Keratinocyte (primary cell): ENCODE results near the gene TNRC18.

Source experiments
- EZH2 ChIP-seq: IDR thresholded peaks from one replicate; pipeline ENCODE4 v1.6.1; 2012; ENCODE audit warnings: inconsistent platforms, mild to moderate bottlenecking, low read length, moderate library complexity
- TF ChIP-seq, protein P1 (sequence below), 3 experiments: IDR thresholded peaks in 1 of 3; conservative IDR thresholded peaks in 1 of 3; optimal IDR thresholded peaks in 1 of 3; 2 replicates in 2 of 3; 3 replicates in 1 of 3; pipeline versions ENCODE3 to v1.5.1; 2011; ENCODE audit warnings: low read length in 3 of 3, mild to moderate bottlenecking in 3 of 3, moderate library complexity in 2 of 3, control low read depth in 1 of 3, inconsistent platforms in 1 of 3; ENCODE audit not compliant: insufficient read depth in 2 of 3; ENCODE audit errors: extremely low read depth in 1 of 3

DNA sequence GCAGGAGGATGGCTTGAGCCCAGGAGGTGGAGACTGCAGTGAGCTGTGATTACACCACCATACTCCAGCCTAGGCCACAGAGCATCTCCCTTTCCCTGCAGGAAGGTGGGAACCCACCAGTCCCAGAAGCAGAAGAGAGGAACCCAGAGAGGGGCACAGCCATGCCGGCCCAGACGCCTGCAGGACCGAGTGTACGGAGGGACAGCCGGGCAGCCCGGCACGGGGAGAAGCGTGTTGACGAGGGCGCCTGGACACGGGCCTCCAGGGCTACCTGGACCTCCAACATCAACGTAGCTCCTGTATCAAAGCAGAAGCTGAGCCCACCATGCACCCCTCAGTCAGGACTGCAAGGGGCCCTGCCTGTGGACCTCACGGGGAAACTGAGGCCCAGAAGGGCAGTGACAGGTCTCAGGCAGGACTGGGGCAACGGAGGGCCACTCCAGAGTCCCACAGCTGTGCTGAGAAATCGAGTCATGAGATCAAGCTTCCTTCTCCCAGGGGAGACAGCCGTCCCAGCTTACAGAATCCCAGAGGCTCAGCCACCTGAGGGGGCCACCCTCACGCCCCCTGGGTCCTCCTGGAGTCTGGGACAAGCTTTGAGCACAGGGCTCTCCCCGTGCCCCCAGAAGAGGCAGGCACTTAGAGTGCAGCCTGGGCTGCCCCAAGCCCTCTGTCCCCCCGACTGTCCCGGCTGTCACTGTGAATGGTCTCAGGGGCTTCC lies 43.1 kb downstream of the TNRC18 start:
- TF ChIP-seq, protein P1, sequence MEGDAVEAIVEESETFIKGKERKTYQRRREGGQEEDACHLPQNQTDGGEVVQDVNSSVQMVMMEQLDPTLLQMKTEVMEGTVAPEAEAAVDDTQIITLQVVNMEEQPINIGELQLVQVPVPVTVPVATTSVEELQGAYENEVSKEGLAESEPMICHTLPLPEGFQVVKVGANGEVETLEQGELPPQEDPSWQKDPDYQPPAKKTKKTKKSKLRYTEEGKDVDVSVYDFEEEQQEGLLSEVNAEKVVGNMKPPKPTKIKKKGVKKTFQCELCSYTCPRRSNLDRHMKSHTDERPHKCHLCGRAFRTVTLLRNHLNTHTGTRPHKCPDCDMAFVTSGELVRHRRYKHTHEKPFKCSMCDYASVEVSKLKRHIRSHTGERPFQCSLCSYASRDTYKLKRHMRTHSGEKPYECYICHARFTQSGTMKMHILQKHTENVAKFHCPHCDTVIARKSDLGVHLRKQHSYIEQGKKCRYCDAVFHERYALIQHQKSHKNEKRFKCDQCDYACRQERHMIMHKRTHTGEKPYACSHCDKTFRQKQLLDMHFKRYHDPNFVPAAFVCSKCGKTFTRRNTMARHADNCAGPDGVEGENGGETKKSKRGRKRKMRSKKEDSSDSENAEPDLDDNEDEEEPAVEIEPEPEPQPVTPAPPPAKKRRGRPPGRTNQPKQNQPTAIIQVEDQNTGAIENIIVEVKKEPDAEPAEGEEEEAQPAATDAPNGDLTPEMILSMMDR (optimal IDR thresholded peaks at IDR 0.05 in 1 of 3, IDR thresholded peaks at IDR 0.05 in 1 of 3, conservative IDR thresholded peaks at IDR 0.05 in 1 of 3; ENCODE audit: extremely low read depth in 1 of 3, insufficient read depth in 2 of 3, low read length in 3 of 3): no peak
- TF ChIP-seq EZH2: no peak
